ENCODE data around the gene SLC44A3.

Gene SLC44A3

GRCh38 chr1:94801919-94802546 lies 18.1 kb upstream of the SLC44A3 start (continued):
- TF ChIP-seq ZNF664 (tag by site-specific recombination; IDR thresholded peaks at IDR 0.05), result 0 out of 2 replicates have a peak, but pooled peaks have one; percentile 51
- 0 out of 2 replicates have a peak, but pooled peaks have one; percentile 11 for TF ChIP-seq ZNF335 (tag by site-specific recombination; conservative IDR thresholded peaks at IDR 0.05)
- no peak for TF ChIP-seq ZNF513 (tag by site-specific recombination; IDR thresholded peaks at IDR 0.05)
- no peak for TF ChIP-seq ZNF292 (tag by site-specific recombination; IDR thresholded peaks at IDR 0.05; ENCODE audit: borderline replicate concordance, low read depth)
- no peak for TF ChIP-seq HOXD13 (CRISPR knock-in tag; IDR thresholded peaks at IDR 0.05; ENCODE audit: borderline replicate concordance)
- TF ChIP-seq OSR2 (tag by site-specific recombination; IDR thresholded peaks at IDR 0.05), result no peak
- no peak for TF ChIP-seq ZNF48 (tag by site-specific recombination; IDR thresholded peaks at IDR 0.05)
- TF ChIP-seq IKZF3 (tag by site-specific recombination; IDR thresholded peaks at IDR 0.05), result no peak
- no peak for TF ChIP-seq ZNF324 (tag by site-specific recombination; IDR thresholded peaks at IDR 0.05)
- no peak for TF ChIP-seq TCF7L2 (IDR thresholded peaks at IDR 0.05; ENCODE audit: borderline replicate concordance, low read depth, low read length)
- TF ChIP-seq, protein P1, sequence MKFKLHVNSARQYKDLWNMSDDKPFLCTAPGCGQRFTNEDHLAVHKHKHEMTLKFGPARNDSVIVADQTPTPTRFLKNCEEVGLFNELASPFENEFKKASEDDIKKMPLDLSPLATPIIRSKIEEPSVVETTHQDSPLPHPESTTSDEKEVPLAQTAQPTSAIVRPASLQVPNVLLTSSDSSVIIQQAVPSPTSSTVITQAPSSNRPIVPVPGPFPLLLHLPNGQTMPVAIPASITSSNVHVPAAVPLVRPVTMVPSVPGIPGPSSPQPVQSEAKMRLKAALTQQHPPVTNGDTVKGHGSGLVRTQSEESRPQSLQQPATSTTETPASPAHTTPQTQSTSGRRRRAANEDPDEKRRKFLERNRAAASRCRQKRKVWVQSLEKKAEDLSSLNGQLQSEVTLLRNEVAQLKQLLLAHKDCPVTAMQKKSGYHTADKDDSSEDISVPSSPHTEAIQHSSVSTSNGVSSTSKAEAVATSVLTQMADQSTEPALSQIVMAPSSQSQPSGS (tag by site-specific recombination; IDR thresholded peaks at IDR 0.05; ENCODE audit: low read depth), result no peak
- 0 out of 2 replicates have a peak, but pooled peaks have one; percentile 20 for TF ChIP-seq ZBTB17 (tag by site-specific recombination; IDR thresholded peaks at IDR 0.05)
- TF ChIP-seq ZNF549 (tag by site-specific recombination; IDR thresholded peaks at IDR 0.05), result no peak
- TF ChIP-seq ZNF654 (tag by site-specific recombination; IDR thresholded peaks at IDR 0.05; ENCODE audit: low read depth), result peak; percentile 93
- TF ChIP-seq, protein P2, sequence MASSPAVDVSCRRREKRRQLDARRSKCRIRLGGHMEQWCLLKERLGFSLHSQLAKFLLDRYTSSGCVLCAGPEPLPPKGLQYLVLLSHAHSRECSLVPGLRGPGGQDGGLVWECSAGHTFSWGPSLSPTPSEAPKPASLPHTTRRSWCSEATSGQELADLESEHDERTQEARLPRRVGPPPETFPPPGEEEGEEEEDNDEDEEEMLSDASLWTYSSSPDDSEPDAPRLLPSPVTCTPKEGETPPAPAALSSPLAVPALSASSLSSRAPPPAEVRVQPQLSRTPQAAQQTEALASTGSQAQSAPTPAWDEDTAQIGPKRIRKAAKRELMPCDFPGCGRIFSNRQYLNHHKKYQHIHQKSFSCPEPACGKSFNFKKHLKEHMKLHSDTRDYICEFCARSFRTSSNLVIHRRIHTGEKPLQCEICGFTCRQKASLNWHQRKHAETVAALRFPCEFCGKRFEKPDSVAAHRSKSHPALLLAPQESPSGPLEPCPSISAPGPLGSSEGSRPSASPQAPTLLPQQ (tag by site-specific recombination; IDR thresholded peaks at IDR 0.05), result peak; percentile 73; the same call in 1 of the 2 replicates
- TF ChIP-seq ZNF391 (tag by site-specific recombination; IDR thresholded peaks at IDR 0.05; ENCODE audit: borderline replicate concordance, low read depth), result no peak

- Histone ChIP-seq H3K36me3 (ENCODE audit: control insufficient read depth in 2 of 2, insufficient read depth in 1 of 2, low read length in 2 of 2) (no peaks in the 10 kb centered on the region), H3K27ac (ENCODE audit: extremely low read depth, low read depth, low read length) (no peak overlapping the region), H3K4me3 (ENCODE audit: low read depth, low read length) (no peak overlapping the region), H3K4me1 (ENCODE audit: control insufficient read depth, insufficient read depth, low read length) (peaks cover 9% of the 10 kb centered on the region), H3K9me3 (ENCODE audit: control insufficient read depth, insufficient read depth, low read depth, low read length) (no peaks in the 10 kb centered on the region)
- POLR2A ChIA-PET, result no interaction called here
- CTCF ChIA-PET, result interaction anchor here (0.6 to 5.5 kb wide), 18 partner anchors 120 to 468 kb away, joined by 3 to 79 read pairs (median 7); no protein-coding TSS in a partner anchor
- TF ChIP-seq ZNF112 (tag by site-specific recombination; IDR thresholded peaks at IDR 0.05), result no peak
- no peak for TF ChIP-seq ZNF843 (tag by site-specific recombination; IDR thresholded peaks at IDR 0.05)
- TF ChIP-seq MZF1 (tag by site-specific recombination; IDR thresholded peaks at IDR 0.05; ENCODE audit: borderline replicate concordance), result no peak
- no peak for TF ChIP-seq FEZF1 (tag by site-specific recombination; IDR thresholded peaks at IDR 0.05)
- TF ChIP-seq ZNF776 (tag by site-specific recombination; IDR thresholded peaks at IDR 0.05; ENCODE audit: borderline replicate concordance), result no peak
- TF ChIP-seq TCF7L2 (IDR thresholded peaks at IDR 0.05; ENCODE audit: borderline replicate concordance, low read depth, low read length), result no peak
- no peak for TF ChIP-seq ZNF2 (tag by site-specific recombination; IDR thresholded peaks at IDR 0.05)
- TF ChIP-seq ZNF169 (tag by site-specific recombination; IDR thresholded peaks at IDR 0.05), result no peak
- TF ChIP-seq ZNF324 (tag by site-specific recombination; IDR thresholded peaks at IDR 0.05), result no peak
- no peak for TF ChIP-seq ZNF670 (tag by site-specific recombination; IDR thresholded peaks at IDR 0.05; ENCODE audit: low read depth)
- TF ChIP-seq, protein P3, sequence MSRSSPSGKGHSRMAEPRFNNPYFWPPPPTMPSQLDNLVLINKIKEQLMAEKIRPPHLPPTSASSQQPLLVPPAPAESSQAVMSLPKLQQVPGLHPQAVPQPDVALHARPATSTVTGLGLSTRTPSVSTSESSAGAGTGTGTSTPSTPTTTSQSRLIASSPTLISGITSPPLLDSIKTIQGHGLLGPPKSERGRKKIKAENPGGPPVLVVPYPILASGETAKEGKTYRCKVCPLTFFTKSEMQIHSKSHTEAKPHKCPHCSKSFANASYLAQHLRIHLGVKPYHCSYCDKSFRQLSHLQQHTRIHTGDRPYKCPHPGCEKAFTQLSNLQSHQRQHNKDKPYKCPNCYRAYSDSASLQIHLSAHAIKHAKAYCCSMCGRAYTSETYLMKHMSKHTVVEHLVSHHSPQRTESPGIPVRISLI (tag by site-specific recombination; IDR thresholded peaks at IDR 0.05), result no peak
- TF ChIP-seq ZNF391 (tag by site-specific recombination; IDR thresholded peaks at IDR 0.05; ENCODE audit: borderline replicate concordance, low read depth), result no peak
Measured at GRCh38 chr1:94803106-94803505, 17.1 kb upstream of the SLC44A3 start.
